Measurements from ENCODE around the gene KCNH5.
"Not testable (repeated sequence)": the region's sequence is repeated elsewhere in the genome, so short reads cannot be mapped to it uniquely, and the experiment has no call there.

The KCNH5 gene

DNA sequence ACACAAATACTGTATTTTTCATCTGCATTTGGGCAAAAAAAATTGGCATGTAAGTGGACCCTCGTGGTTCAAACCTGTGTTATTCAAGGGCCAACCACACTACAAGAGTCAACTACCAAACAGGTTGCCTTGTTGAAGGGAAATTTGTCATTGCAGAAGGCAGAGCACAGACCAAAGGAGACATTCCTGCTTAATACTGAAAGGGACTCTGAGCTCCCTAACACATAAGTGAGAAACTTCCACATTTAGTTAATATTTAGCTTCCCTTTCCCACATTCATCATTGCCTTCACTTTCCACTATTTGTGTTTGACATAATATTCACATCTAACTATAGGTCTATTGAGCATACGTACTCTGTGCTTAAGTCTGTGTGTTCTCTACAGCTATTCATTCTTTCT lies 266.9 kb downstream of the KCNH5 start:
- Mint-ChIP-seq H3K36me3 (ENCODE audit: low read depth) (no peaks in the 10 kb centered on the region), H3K27ac (no peak overlapping the region), H3K4me3 (no peak overlapping the region), H3K4me1 (no peaks in the 10 kb centered on the region), H3K9me3 (peaks cover 24% of the 10 kb centered on the region), H3K27me3 (no peaks in the 10 kb centered on the region)
- ATAC-seq: no peak
- no peak for DNase-seq

DNA sequence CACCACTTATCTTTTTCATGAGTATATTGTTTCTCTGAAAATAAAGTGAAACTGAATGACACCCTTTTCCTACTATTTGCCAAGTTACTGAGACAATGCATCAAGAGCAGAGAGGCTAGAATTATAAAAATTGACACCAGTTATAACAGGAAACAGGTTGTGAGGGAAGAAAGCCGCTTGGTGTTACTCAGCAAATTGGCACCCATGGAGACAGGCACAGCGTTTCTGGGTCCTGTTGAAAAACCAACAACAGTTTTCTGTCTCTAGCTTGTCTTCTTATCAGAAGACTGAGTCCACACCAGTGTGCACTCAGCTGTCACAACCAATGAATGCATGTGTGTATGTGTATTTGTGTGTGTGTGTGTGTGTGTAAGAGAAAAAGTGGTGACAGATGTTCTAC lies 267.7 kb downstream of the KCNH5 start:
- H3K4me3 Mint-ChIP-seq: no peak overlapping the region
- no peak for DNase-seq
- H3K27ac Mint-ChIP-seq: no peak overlapping the region
- ATAC-seq: no peak
- no peaks in the 10 kb centered on the region for H3K27me3 Mint-ChIP-seq
- H3K4me1 Mint-ChIP-seq: no peaks in the 10 kb centered on the region
- no peaks in the 10 kb centered on the region for H3K36me3 Mint-ChIP-seq (ENCODE audit: low read depth)
- H3K9me3 Mint-ChIP-seq: peaks cover 24% of the 10 kb centered on the region

DNA sequence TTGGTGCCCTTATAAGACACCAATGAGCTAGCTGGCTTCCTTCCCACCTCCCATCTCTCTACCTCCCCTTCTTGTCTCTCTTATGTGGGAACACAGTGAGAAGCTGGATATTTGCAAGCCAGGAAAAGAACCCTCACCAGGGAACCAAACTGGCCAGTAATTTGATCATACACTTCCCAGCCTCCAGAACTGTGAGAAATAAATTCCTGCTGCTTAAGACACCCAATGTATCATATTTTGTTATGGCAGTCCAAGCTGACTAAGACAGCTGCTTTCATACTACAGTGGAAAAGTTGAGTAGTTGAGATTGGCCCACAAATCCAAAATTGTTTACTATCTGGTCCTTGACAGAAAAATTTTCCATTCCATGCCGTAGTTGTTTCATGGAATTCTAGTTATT lies 269.0 kb downstream of the KCNH5 start:
- Mint-ChIP-seq H3K9me3 (peaks cover 16% of the 10 kb centered on the region), H3K4me3 (no peak overlapping the region)
- no peak for ATAC-seq

DNA sequence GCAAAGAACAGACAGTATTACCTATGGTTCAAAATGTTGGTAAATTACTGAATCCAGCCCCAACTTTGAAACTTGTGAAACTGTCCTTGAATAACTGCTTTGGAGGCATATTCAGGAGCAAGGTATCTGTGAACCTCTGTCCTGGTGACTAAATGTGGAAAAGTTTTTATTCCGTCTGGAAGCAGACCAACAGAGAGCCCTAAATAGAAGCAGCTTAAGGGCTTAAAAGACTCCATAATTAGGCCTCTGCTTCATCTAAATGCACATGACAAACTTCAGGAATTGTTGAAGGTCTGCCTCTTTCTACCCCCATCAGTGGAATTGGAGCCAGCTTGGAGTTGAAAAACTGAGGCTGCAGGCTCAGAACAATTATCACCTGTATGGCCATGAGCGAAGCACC lies 276.5 kb downstream of the KCNH5 start:
- H3K9me3 Mint-ChIP-seq: no peaks in the 10 kb centered on the region
- no peak for ATAC-seq
- no peaks in the 10 kb centered on the region for H3K27me3 Mint-ChIP-seq
- H3K36me3 Mint-ChIP-seq (ENCODE audit: low read depth): no peaks in the 10 kb centered on the region
- no peaks in the 10 kb centered on the region for H3K4me1 Mint-ChIP-seq
- no peak for DNase-seq
- no peak overlapping the region for H3K4me3 Mint-ChIP-seq
- H3K27ac Mint-ChIP-seq: no peak overlapping the region

More for the DNA sequence above, 269.0 kb downstream of the KCNH5 start:
- no peak for DNase-seq
- no peaks in the 10 kb centered on the region for H3K27me3 Mint-ChIP-seq
- H3K27ac Mint-ChIP-seq: no peak overlapping the region
- H3K36me3 Mint-ChIP-seq (ENCODE audit: low read depth): no peaks in the 10 kb centered on the region
- H3K4me1 Mint-ChIP-seq: no peaks in the 10 kb centered on the region

DNA sequence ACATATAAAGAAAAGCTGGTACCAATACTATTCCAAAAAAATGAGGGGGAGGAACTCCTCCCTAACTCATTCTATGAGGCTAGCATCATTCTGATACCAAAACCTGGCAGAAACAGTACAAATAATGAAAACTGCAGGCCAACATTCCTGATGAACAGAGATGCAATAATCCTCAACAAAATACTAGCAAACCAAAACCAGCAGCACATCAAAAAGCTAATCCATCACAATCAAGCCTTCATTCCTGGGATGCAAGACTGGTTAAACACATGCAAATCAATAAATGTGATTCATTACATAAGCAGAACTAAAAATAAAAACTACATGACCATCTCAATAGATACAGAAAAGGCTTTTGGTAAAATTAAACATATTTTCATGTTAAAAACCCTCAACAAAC lies 281.3 kb downstream of the KCNH5 start:
- no peaks in the 10 kb centered on the region for H3K9me3 Mint-ChIP-seq
- ATAC-seq (no peak), DNase-seq (no peak)
- H3K4me3 Mint-ChIP-seq: no peak overlapping the region
- no peaks in the 10 kb centered on the region for H3K27me3 Mint-ChIP-seq
- H3K36me3 Mint-ChIP-seq (ENCODE audit: low read depth): no peaks in the 10 kb centered on the region
- no peaks in the 10 kb centered on the region for H3K4me1 Mint-ChIP-seq
- no peak overlapping the region for H3K27ac Mint-ChIP-seq

DNA sequence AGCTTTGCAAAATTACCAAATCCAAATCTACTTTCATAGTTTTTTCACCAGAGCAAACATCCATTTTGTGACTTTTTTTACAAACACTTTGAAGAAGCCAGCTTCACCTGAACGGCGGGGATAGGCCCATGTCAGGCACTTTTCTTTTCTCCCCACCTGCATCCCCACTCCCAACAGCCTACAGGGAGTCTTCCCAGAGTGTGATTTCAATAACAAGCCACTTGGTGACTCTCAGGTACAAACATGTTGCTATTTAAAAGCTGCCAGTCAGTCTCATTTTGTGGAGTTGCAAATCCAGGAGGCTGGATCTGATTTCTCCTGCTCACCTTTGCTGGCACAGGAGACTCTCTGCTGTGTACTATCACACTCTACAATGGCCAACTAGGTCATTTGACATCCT lies 285.5 kb downstream of the KCNH5 start:
- DNase-seq: no peak
- Mint-ChIP-seq H3K27me3 (no peaks in the 10 kb centered on the region), H3K36me3 (ENCODE audit: low read depth) (no peaks in the 10 kb centered on the region), H3K9me3 (peaks cover 10% of the 10 kb centered on the region), H3K4me1 (no peaks in the 10 kb centered on the region), H3K4me3 (no peak overlapping the region), H3K27ac (no peak overlapping the region)
- no peak for ATAC-seq

DNA sequence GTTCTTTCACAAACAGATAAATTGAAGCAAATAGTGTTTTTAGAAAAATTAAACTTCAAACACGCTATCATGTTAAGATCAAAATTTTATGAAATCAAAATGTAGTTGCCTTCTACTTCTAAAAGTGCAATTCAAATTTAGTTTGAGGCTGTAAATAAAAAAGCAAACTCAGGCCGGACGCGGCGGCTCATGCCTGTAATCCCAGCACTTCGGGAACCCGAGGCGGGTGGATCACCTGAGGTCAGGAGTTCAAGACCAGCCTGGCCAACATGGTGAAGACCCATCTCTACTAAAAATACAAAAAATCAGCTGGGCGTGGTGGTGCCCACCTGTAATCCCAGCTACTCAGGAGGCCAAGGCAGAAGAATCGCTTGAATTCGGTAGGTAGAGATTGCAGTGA lies 298.4 kb downstream of the KCNH5 start:
- not testable (repeated sequence) for H3K9me3 Mint-ChIP-seq; H3K4me1 Mint-ChIP-seq; H3K27ac Mint-ChIP-seq; ATAC-seq; H3K27me3 Mint-ChIP-seq; H3K36me3 Mint-ChIP-seq (ENCODE audit: low read depth); H3K4me3 Mint-ChIP-seq; DNase-seq

DNA sequence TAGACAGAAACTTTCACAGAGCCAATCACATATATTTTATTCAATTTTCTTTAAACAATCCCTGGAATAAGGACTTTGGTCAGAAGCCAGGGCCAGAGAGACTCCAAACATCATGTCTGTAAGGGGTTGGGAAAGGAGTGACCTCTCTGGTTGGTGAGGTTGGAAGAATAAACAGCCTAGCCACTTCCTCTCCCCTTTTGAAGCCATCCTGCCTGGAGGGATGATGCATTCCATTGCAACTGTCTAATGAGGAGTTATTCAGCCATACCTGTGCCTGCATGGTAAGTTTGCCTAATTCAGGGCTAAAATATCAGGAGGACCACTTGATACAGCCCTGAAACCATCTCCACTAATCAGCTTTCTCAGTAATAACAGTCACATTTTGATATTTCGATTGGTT lies 299.8 kb downstream of the KCNH5 start:
- no peaks in the 10 kb centered on the region for H3K27me3 Mint-ChIP-seq
- no peak overlapping the region for H3K27ac Mint-ChIP-seq
- no peak overlapping the region for H3K4me3 Mint-ChIP-seq
- no peak for DNase-seq
- ATAC-seq: no peak
- H3K4me1 Mint-ChIP-seq: no peaks in the 10 kb centered on the region
- H3K36me3 Mint-ChIP-seq (ENCODE audit: low read depth): no peaks in the 10 kb centered on the region
- peaks cover 7% of the 10 kb centered on the region for H3K9me3 Mint-ChIP-seq

DNA sequence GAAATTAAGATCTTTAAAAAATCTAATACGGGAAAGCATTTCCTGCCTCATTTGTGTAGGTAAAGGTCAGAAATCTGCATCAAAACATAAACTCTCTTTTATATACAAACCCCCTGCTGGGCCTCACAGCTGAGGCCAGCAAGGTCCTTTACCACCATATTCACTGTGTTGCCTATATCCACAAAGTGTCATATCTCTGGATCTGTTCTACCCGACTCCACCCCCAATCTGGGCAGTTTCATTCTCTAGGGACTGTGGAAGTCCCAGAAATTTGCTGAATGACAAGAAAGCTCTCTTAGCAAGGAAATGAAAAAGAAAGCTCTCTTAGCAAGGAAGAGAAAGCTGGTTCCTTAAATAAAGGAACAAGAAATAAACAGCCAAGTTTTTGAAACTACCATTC lies 301.7 kb downstream of the KCNH5 start:
- Mint-ChIP-seq H3K27me3 (no peaks in the 10 kb centered on the region), H3K27ac (no peak overlapping the region), H3K4me3 (no peak overlapping the region), H3K9me3 (peaks cover 9% of the 10 kb centered on the region), H3K4me1 (no peaks in the 10 kb centered on the region), H3K36me3 (ENCODE audit: low read depth) (no peaks in the 10 kb centered on the region)
- DNase-seq (no peak), ATAC-seq (no peak)

DNA sequence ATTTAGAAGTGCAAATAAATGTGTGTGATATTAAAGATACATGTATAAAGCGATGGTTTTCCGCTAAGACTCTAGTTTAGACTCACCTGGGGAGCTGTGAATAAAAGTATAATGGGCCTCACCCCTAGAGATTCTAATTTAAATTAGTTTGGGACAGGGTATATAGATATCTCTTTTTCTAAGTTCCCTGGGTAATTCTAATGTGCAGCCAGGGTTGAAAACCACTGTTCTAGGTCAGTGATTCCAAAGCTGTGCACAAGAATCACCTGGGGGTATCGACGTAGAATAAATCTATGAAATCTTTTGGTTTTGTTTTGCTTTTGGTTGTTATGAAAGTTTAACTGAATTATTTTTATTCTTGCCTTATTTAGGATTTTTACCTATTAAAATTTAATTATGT lies 302.1 kb downstream of the KCNH5 start:
- Mint-ChIP-seq H3K36me3 (ENCODE audit: low read depth) (no peaks in the 10 kb centered on the region), H3K9me3 (peaks cover 7% of the 10 kb centered on the region), H3K4me1 (no peaks in the 10 kb centered on the region)

DNA sequence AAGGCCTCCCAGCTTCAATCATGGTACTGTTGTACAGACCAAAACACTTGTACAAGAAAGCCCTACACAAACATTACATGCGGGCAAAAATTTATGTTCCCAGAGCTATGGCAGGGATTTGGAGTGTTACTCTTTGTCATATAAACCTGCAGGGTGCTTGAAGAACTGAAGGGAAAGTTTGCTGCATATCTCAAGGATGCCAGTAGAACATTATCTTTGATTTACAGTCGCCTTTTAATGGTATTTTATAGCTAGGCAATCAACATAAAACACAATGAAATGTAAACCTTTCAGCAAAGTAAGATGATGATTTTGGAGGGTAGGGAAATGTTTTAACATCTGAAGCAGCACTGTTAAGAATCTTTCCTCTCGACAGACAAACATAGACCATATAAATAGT lies 305.6 kb downstream of the KCNH5 start:
- Mint-ChIP-seq H3K9me3 (peaks cover 7% of the 10 kb centered on the region), H3K36me3 (ENCODE audit: low read depth) (no peaks in the 10 kb centered on the region), H3K27ac (no peak overlapping the region), H3K27me3 (no peaks in the 10 kb centered on the region), H3K4me1 (no peaks in the 10 kb centered on the region), H3K4me3 (no peak overlapping the region)
- ATAC-seq: no peak
- DNase-seq: no peak

More for the DNA sequence above, 302.1 kb downstream of the KCNH5 start:
- no peak for ATAC-seq
- DNase-seq: no peak
- H3K4me3 Mint-ChIP-seq: no peak overlapping the region
- H3K27me3 Mint-ChIP-seq: no peaks in the 10 kb centered on the region
- H3K27ac Mint-ChIP-seq: no peak overlapping the region

DNA sequence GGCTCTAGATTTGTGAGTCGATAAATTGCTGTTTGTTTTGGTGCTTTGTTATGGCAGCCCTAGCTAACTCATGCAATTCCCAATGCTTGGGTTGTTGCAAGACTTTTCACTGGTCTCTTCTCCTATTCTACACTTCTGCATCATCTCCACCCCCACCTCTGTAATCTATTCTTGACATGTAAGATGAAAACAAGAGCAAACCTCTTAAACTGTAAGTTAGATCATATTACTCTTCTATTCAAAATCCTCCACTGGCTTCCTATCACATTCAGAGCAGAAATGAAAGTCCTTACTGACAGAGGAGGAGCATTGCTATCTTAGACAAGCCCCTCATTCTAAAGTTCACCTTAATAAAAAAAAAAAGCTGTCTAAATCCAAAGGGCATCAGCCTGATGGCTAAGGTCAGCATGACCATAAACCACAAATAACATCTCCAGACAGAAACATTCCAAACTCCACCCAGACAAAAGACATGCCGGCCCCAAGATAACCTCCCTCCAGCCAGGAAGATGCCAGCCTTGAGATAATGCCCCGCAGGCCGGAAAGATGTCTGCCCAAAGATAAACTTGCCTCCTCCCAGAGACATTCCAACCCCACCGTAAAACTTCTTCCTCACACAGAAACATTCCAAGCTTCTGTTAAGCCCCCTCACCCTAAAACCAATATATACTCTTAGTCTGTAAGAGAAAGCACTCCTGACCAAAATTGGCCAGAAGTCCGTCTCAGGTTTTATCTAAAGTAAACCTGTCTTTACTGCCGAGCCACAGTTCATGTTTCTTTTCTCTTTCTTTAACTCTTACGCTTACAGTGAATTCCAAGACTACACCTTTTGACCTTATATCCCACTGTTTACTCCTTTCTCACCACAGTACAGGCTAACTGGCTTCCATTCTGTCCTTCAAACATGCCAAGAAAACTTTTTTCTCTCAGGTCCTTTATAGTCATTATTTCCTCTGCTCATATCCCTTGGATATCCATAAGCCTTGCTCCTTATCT lies 308.9 kb downstream of the KCNH5 start:
- no peak overlapping the region for H3K4me3 Mint-ChIP-seq
- DNase-seq: no peak
- peaks cover 5% of the 10 kb centered on the region for H3K9me3 Mint-ChIP-seq
- no peak overlapping the region for H3K27ac Mint-ChIP-seq
- H3K36me3 Mint-ChIP-seq (ENCODE audit: low read depth): no peaks in the 10 kb centered on the region
- no peaks in the 10 kb centered on the region for H3K27me3 Mint-ChIP-seq
- H3K4me1 Mint-ChIP-seq: no peaks in the 10 kb centered on the region
- no peak for ATAC-seq

DNA sequence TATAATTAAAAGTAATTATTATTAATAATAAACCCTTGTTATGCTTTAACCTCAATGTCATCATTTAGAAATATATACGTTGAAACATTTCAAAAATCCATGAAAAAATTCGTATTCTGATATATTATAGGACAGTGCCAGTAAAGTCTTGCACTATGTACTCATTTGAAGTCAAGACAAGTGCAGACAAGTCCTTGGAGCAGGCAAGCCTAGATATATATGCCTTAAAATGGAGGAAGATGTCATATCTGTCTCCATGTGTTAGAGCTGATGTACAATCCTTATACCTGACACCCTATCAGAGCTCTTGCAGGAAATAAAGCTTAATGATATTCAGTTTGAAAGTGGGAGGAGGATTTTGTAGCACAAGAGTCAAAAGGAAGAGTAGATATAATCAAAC lies 310.4 kb downstream of the KCNH5 start:
- ATAC-seq (no peak), DNase-seq (no peak)
- Mint-ChIP-seq H3K36me3 (ENCODE audit: low read depth) (no peaks in the 10 kb centered on the region), H3K27me3 (no peaks in the 10 kb centered on the region), H3K9me3 (peaks cover 4% of the 10 kb centered on the region), H3K4me1 (no peaks in the 10 kb centered on the region), H3K4me3 (no peak overlapping the region), H3K27ac (no peak overlapping the region)

DNA sequence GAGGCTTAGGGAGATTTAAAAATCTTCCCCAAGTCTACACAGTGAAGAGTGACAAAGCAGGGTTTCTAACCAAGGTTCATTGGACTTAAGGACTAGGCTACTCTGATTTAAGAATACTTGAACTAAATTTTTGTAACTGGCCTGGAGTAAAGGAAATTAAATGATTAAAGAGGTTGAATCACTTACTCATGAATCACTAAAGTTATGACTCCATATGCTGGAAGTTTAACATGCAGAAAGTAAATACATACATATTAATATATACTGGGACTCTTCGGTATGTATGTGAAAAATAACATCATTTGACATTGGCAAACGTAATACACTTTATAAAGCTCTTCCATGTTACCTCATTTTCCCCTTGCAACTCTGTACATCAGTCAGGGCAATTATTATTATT lies 322.9 kb downstream of the KCNH5 start:
- no peaks in the 10 kb centered on the region for H3K4me1 Mint-ChIP-seq
- no peak for DNase-seq
- no peak overlapping the region for H3K27ac Mint-ChIP-seq

DNA sequence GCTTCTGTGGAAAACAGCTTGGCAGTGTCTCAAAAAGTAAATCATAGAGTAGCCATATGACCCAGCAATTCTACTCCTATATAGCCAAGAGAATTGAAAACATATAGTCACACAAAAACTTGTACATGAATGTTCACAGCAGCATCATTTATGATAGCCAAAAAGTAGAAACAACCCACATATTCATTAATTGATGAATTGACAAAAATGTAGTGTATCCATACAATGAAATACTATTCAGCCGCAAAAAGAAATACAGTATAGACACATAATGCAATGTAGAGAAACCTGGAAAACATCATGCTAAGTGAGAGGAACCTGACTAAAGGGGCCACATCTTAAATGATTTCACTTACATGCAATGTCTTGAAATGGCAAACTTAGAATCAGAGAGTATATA lies 326.6 kb downstream of the KCNH5 start:
- Mint-ChIP-seq H3K4me1 (no peaks in the 10 kb centered on the region), H3K27ac (no peak overlapping the region), H3K27me3 (no peaks in the 10 kb centered on the region), H3K36me3 (ENCODE audit: low read depth) (no peaks in the 10 kb centered on the region), H3K9me3 (peaks cover 12% of the 10 kb centered on the region), H3K4me3 (no peak overlapping the region)
- ATAC-seq (no peak), DNase-seq (no peak)

More for the DNA sequence above, 322.9 kb downstream of the KCNH5 start:
- Mint-ChIP-seq H3K9me3 (peaks cover 12% of the 10 kb centered on the region), H3K4me3 (no peak overlapping the region), H3K27me3 (no peaks in the 10 kb centered on the region), H3K36me3 (ENCODE audit: low read depth) (no peaks in the 10 kb centered on the region)
- no peak for ATAC-seq

All from activated naive CD8-positive, alpha-beta T cell treated with anti-CD3 and anti-CD28 coated beads, Interleukin-2, amount 50 U/mL, for 24 hours (primary cell).